GM21526 (cell line): Measurements from ENCODE around the gene COPB2.
A peak's percentile ranks its signal among the peaks of the same experiment; 100 is the strongest.

Experiments used
- ATAC-seq: cut with Tn5 transposase; IDR thresholded peaks from one replicate; pipeline ENCODE4 v1.9.1; 2021; ENCODE audit warnings: moderate library complexity; ENCODE audit not compliant: unreplicated experiment, low FRiP score

The COPB2 gene

DNA sequence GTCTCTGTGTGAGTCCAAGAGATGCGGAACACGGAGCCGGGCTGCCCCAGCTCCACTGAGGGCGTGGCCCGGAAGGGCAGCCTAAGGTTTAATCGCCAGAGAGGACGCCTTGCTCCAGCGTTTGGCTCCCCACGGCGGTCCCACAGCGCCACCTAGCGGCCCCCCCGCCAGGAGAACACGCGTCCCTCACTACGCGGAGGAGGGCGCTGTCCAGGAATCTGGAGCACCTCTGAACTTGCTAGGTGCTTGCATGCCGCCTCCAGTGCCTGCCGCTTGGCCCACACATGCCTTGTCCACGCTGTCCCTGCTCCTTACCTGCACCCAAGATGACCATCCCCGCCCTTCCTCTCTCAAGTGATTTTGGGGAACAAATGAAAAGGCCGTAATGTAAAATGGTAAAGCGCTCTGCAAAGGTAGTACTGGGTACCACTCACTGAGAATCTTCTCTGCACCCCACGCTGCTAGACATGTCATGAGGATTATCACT lies 60.0 kb downstream of the COPB2 start:
- ATAC-seq: peak; percentile 98

GRCh38 chr3:139328356-139328755 lies 61.1 kb downstream of the COPB2 start:
- ATAC-seq: no peak

GRCh38 chr3:139327861-139328260 lies 61.6 kb downstream of the COPB2 start:
- ATAC-seq: no peak

DNA sequence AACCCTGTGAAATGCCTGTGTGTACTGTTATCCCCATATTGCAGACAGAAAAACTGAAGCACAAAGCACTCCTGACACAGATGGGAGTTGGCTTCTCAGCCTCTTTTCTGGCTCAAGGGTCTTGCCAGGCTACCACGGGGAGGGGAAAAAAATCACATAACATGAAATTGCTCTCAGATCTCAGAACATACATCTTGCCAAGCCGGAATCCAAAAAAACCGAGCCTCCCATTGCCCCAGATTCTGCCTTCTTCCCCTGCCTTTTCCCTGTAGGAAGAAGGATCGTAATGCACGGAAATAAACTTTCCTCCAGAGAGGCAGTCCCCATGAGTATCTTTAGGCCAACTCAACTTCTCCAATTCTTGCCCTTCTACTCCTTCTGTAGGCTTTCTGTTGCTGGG lies 62.2 kb downstream of the COPB2 start:
- no peak for ATAC-seq

- ATAC-seq: no peak
Measured at GRCh38 chr3:139326707-139327106, 62.7 kb downstream of the COPB2 start.

DNA sequence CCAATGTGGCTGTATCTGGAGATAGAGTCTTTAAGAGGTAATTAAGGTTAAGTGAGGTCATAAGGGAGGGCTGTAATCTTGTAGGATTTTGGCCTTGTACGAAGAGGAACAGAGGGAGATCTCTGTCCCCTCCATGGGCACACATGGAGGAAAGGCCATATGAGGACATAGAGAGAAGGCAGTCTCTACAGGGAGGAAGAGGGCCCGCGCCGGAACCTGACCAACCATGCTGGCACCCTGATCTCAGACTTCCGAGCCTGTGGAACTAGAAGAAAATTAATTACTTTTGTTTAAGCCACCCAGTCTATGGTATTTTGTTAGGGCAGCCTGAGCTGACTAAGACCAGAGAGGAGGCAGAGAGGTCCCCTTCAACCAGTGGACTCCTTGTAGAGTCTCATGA lies 63.3 kb downstream of the COPB2 start:
- ATAC-seq: no peak

DNA sequence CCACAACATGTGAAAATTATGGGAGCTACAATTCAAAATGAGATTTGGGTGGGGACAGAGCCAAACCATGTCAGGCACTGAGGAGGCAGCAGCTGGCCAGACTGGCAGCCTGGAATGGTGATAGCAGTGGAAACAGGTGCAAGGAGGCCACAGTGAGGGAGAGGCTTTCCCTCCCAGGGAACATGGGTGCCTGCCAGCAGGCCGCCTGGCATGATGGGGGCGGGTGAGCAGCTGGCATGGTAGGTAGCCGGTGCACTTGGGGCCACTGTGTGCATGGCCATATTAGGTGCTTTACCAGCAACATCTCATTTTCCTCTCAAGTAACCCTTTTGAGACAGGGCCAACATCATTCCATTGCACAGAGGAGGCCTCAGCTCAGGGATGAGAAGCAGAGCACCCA lies 63.9 kb downstream of the COPB2 start:
- ATAC-seq: no peak

- ATAC-seq: no peak
Measured at GRCh38 chr3:139324456-139324855, 65.0 kb downstream of the COPB2 start.

DNA sequence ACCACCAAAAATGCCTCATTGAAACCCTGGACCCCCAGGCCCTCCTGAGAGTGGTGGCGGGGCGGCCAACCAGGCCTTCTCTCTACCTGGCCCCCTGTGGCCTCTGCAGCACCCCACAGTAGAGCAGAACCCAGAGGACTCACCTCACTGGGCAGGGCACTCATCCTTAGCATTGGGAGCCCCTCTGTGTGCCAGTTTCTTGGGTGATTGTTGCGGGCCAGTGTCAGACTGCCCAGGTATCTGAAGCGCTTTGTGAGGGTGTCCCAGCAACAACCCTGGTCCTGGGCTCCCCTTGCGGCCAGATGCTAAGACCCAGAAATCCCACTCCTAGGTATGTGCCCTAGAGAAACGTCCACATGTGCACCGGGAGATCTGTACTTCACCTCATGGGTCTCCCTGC lies 66.3 kb downstream of the COPB2 start:
- no peak for ATAC-seq

GRCh38 chr3:139322346-139322745 lies 67.1 kb downstream of the COPB2 start:
- ATAC-seq: no peak

DNA sequence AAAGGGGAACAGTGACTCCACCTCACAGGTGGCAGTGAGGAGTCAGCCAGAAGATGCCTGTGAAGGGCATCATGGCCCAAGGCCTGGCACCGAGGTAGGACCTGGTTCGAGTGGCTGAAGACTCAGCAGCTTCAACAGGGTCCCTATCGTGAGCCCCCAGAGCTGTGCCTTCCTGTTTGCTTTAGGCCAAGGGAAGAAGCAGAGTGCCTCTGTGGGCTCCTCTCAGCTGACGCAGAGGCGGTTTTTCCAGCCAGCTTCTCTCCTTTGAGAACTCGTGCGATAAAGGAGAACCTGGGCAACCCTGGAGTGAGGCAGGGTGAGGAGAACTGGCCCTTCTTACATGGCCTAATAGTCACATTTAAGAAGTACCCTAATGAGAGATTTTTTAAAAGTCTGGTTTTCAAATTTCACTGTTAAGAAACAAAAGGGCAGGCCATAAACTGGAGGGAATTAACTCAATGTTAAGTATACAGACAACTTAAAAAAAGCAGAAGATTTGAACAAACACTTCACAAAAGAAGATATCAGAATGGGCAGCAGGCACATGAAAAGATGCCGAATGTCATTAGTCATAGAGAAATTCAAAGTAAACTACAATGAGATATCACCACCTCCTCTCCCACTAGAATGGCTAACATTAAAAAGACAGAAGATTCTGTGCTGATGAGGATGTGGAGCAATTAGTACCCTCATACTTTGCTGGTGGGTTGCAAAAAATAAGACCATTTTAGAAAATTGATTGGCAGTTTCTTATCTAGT lies 68.7 kb downstream of the COPB2 start:
- ATAC-seq: no peak

GRCh38 chr3:139319428-139320402 lies 69.7 kb downstream of the COPB2 start:
- ATAC-seq: no peak

- ATAC-seq: no peak
Measured at GRCh38 chr3:139318826-139319225, 70.6 kb downstream of the COPB2 start.

DNA sequence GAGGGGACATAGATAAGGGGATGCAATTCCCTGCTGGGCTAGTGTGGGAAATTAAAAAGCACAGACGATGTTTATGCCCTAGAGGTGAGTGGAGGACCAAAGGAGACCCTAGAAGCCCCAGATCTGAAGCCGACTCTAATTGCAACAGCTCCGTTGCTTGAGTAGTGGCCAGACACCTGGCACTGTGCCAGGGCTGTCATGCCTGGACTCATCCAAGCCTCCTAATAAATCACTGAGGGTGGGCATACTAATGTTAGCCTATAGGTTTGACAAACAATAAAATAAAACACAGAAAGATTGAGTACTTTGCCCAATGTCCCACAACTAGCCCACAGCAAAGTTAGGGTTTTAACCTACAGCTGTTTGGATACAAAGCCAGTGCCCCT lies 71.0 kb downstream of the COPB2 start:
- ATAC-seq: no peak

DNA sequence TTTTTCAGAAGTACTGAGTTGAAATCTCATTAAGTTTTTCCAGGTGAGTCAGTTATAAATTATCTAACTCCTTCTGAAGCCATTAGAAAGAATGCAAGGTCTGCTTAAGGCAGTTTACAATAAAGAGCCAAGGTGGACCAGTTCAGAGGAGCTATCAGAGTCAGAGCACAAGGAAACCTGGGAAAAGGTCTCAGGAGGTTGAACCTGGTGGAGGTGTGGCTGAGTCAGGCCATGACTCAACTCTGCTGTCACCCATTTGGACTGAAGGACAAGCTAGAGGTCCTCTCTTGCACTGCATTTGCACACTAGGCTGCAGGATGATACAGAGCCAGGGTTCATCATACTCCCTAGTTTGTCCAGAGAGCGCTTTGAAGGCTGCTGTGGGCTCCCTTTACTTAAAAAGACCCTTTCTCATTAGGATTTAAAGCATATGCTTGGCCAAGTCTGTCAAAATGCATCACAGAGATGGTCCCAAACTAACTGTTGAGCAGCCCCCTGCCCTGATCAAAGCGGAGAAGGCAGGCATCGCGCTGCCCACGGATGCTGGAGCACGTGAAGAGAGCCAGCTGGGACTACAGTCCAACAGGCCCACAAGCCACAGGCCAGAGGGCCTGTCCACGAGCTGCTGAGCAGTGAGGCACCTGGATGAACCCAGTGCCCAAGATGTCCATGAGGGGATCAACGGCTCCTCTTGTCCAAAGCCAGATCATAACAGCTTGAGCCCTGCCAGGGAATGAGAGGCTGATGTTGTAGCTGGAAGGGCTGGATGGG lies 71.6 kb downstream of the COPB2 start:
- no peak for ATAC-seq

GRCh38 chr3:139317215-139317614 lies 72.2 kb downstream of the COPB2 start:
- no peak for ATAC-seq

DNA sequence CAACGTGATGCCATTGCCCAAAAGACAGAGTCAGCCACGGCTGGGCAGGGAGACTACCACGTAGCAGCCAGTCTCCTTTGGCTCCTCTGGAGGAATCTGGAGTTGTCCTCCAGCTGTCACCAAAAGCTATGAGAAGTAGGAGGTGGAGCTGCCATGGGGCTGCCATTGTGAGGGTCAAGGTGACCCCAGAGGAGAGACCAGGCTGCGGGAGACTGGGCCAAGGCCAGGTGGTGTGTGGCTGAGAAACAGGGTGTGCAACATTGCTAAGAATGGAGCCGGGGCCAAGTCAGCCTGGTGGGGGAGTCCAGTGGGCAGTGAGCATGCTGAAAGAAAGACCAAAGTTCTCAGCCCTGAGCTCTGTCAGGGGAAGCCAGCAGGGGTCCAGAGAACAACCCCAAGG lies 75.5 kb downstream of the COPB2 start:
- ATAC-seq: no peak

DNA sequence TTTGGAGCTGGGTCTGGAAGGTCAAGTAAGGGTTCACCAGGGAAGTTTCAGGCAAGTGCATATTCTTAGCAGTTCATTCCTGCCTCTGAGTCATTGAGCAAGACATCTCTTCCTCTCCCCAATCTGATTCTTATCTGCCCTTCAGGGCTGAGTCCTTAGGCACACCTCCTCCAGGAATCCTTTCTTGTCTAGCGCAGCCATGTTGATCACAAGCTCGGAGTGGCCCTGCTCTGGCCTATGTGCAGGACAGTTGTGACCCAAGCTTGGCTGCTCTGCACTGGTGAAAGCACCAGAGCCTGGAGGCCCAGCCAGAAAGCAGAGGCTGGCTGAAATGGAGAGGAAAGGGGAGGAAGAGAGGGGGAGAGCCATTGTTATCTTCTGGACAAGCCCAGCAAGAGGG lies 76.5 kb downstream of the COPB2 start:
- ATAC-seq: no peak

GRCh38 chr3:139312416-139312815 lies 77.0 kb downstream of the COPB2 start:
- no peak for ATAC-seq

GRCh38 chr3:139311557-139311956 lies 77.9 kb downstream of the COPB2 start:
- no peak for ATAC-seq

DNA sequence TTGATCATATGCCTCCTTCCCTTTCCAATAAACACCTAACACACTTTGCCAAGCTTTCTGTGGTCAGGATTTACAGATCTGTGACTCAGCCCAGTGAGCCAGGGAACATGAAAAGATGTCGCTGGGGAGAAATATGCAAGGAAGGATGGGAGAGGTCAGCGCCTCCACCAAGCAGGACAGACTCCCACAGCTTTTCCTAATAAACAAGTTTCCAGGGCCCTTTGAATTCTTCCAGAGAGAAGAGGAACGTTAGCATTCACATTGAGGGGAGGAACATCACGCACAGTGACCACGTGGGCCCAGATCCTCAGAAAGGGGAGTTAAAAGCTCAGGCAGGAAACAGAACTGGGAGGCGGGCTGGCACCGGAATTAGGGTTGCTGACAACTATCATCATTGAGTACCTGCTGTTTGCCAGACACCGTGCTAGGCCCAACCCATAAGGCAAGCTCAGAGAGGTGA lies 78.9 kb downstream of the COPB2 start:
- no peak for ATAC-seq
